ENCODE results near the gene SMS.

The SMS gene

DNA sequence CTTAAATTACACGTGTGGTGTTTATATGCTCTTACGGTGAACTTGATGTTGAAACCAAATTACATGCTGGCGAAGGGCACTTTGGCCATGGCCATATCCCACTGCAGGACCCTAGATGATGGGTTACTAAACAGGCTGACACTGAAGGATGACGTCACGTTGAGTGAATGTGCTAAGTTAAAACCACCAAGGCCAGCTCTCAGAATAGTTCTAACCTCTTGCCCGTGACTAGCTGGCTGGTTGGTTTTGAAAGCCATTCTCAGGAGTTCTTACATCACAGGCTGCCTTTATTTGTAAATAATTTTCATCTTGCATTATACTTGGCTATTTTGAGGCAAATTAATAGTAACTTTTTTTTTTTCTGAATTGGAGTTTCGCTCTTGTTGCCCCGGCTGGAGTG is 50.3 kb downstream of the SMS start:
- H3K27me3 ChIP-seq (ENCODE audit: control insufficient read depth in 5 of 5, insufficient read depth in 4 of 5, low read length in 5 of 5): no peaks in the 10 kb centered on the region
- H3K9ac ChIP-seq (ENCODE audit: low read length in 5 of 5): no peak overlapping the region
- no peak overlapping the region for H3K27ac ChIP-seq (ENCODE audit: low read depth, low read length)
- H3K4me3 ChIP-seq (ENCODE audit: low read depth in 1 of 5, low read length in 5 of 5): no peak overlapping the region
- H3K36me3 ChIP-seq (ENCODE audit: control insufficient read depth in 5 of 5, insufficient read depth in 5 of 5, low read length in 5 of 5): peaks cover 7 to 38% (median 9%) of the 10 kb centered on the region in 5 donors
- H3K4me1 ChIP-seq (ENCODE audit: control insufficient read depth in 5 of 5, insufficient read depth in 5 of 5, low read length in 5 of 5): no peaks in the 10 kb centered on the region
- H3K9me3 ChIP-seq (ENCODE audit: control insufficient read depth in 5 of 5, low read length in 5 of 5): peaks cover 0 to 3% (median 0%) of the 10 kb centered on the region in 5 donors

DNA sequence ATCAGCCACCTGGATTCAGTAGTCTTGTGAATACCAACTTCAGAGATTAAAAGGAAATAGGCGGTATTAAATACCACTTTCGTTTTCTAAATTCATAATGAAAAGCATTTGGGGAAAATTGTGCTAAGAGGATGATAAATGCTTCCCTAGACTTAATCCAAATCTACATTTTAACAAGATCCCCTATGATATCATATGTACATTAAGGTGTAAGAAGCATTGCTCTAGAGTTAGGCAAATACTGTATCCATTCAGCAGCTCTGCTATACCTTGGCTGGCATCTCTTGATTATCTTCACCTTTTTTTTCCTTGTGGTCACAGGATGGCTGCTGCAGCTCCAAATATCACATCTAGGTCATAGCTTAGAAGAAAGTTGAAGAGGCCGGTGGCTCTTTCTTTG is 51.0 kb downstream of the SMS start:
- peaks cover 7 to 35% (median 9%) of the 10 kb centered on the region in 5 donors for H3K36me3 ChIP-seq (ENCODE audit: control insufficient read depth in 5 of 5, insufficient read depth in 5 of 5, low read length in 5 of 5)
- no peak overlapping the region for H3K4me3 ChIP-seq (ENCODE audit: low read depth in 1 of 5, low read length in 5 of 5)
- H3K9ac ChIP-seq (ENCODE audit: low read length in 5 of 5): no peak overlapping the region
- H3K27me3 ChIP-seq (ENCODE audit: control insufficient read depth in 5 of 5, insufficient read depth in 4 of 5, low read length in 5 of 5): no peaks in the 10 kb centered on the region
- H3K27ac ChIP-seq (ENCODE audit: low read depth, low read length): no peak overlapping the region
- peaks cover 0 to 3% (median 0%) of the 10 kb centered on the region in 5 donors for H3K9me3 ChIP-seq (ENCODE audit: control insufficient read depth in 5 of 5, low read length in 5 of 5)
- peaks cover 0 to 2% (median 0%) of the 10 kb centered on the region in 5 donors for H3K4me1 ChIP-seq (ENCODE audit: control insufficient read depth in 5 of 5, insufficient read depth in 5 of 5, low read length in 5 of 5)

DNA sequence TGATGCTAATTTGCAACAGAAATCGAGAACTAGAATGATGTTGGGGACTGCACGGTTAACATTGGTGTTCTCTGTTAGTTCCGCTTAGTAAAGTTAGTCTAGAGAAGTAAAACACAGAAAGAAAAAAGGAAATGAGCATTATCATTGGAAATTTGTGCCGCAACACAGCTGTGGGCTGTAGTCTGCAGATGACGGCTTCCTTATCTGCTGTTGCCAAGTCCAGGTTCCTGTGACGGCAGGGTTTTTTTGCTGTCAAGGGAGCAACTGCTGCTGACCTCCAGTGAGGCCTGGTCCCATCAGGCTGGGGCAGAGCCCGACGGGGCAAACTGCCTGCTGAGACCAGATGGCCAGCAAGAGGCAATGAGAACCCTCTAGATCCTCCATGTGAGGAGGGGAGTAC is 52.8 kb downstream of the SMS start:
- Histone ChIP-seq H3K4me1 (ENCODE audit: control insufficient read depth in 5 of 5, insufficient read depth in 5 of 5, low read length in 5 of 5) (peaks cover 0 to 2% (median 0%) of the 10 kb centered on the region in 5 donors), H3K9ac (ENCODE audit: low read length in 5 of 5) (no peak overlapping the region), H3K9me3 (ENCODE audit: control insufficient read depth in 5 of 5, low read length in 5 of 5) (peaks cover 0 to 3% (median 0%) of the 10 kb centered on the region in 5 donors), H3K27me3 (ENCODE audit: control insufficient read depth in 5 of 5, insufficient read depth in 4 of 5, low read length in 5 of 5) (no peaks in the 10 kb centered on the region), H3K27ac (ENCODE audit: low read depth, low read length) (no peak overlapping the region), H3K36me3 (ENCODE audit: control insufficient read depth in 5 of 5, insufficient read depth in 5 of 5, low read length in 5 of 5) (peaks cover 7 to 27% (median 9%) of the 10 kb centered on the region in 5 donors), H3K4me3 (ENCODE audit: low read depth in 1 of 5, low read length in 5 of 5) (no peak overlapping the region)

DNA sequence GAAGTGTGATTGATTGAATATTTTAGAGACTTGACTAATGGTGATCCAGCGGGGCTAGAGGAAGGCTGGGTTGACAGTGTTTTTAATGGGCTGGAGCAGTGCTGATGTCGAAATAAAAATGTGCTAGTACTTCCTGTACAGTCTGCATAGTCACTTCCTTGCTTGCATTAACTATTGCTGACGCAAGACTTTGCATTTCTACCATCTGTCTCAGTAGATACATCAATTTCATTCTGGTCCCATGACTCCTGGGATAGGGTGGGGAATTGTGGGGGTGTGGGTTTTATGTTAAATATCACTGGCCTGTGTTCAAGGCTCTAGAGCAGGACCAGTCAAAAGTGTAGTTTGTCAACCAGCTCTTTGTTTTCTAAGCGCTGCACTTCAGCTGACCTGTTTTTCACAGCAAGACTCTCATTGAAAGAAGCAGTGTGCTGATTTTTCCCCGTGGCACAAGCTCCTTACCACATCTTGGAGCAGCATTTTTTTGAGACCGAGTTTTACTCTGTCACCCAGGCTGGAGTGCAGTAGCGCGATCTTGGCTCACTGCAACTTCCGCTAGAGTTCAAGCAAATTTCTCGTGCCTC is 56.5 kb downstream of the SMS start:
- no peaks in the 10 kb centered on the region for H3K27me3 ChIP-seq (ENCODE audit: control insufficient read depth in 5 of 5, insufficient read depth in 4 of 5, low read length in 5 of 5)
- peaks cover 2 to 11% (median 5%) of the 10 kb centered on the region in 5 donors for H3K36me3 ChIP-seq (ENCODE audit: control insufficient read depth in 5 of 5, insufficient read depth in 5 of 5, low read length in 5 of 5)
- no peak overlapping the region for H3K27ac ChIP-seq (ENCODE audit: low read depth, low read length)
- no peak overlapping the region for H3K4me3 ChIP-seq (ENCODE audit: low read depth in 1 of 5, low read length in 5 of 5)
- H3K9me3 ChIP-seq (ENCODE audit: control insufficient read depth in 5 of 5, low read length in 5 of 5): no peaks in the 10 kb centered on the region
- peaks cover 0 to 2% (median 0%) of the 10 kb centered on the region in 5 donors for H3K4me1 ChIP-seq (ENCODE audit: control insufficient read depth in 5 of 5, insufficient read depth in 5 of 5, low read length in 5 of 5)
- H3K9ac ChIP-seq (ENCODE audit: low read length in 5 of 5): no peak overlapping the region

DNA sequence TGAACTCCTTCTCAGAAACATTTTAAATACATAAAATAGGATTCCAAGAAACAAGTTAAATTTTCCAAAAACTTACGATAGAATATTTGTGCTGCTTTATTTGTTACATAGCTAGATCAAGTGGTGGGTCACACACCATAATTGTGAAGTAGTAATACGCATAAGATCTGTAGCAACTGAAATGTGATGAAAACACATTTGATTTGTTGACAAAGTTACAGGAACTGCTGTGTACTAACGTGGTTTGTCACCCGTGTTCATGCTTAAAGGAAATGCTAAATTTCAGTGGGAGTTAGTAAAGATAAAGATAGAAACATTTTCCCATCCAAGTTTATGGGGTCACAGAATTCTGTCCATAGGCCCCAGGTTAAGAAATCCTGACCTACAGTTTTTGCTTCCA is 57.5 kb downstream of the SMS start:
- Histone ChIP-seq H3K4me3 (ENCODE audit: low read depth in 1 of 5, low read length in 5 of 5) (no peak overlapping the region), H3K4me1 (ENCODE audit: control insufficient read depth in 5 of 5, insufficient read depth in 5 of 5, low read length in 5 of 5) (peaks cover 0 to 2% (median 0%) of the 10 kb centered on the region in 5 donors), H3K36me3 (ENCODE audit: control insufficient read depth in 5 of 5, insufficient read depth in 5 of 5, low read length in 5 of 5) (peaks cover 0 to 7% (median 2%) of the 10 kb centered on the region in 5 donors), H3K27me3 (ENCODE audit: control insufficient read depth in 5 of 5, insufficient read depth in 4 of 5, low read length in 5 of 5) (no peaks in the 10 kb centered on the region), H3K9ac (ENCODE audit: low read length in 5 of 5) (no peak overlapping the region), H3K9me3 (ENCODE audit: control insufficient read depth in 5 of 5, low read length in 5 of 5) (no peaks in the 10 kb centered on the region), H3K27ac (ENCODE audit: low read depth, low read length) (no peak overlapping the region)

DNA sequence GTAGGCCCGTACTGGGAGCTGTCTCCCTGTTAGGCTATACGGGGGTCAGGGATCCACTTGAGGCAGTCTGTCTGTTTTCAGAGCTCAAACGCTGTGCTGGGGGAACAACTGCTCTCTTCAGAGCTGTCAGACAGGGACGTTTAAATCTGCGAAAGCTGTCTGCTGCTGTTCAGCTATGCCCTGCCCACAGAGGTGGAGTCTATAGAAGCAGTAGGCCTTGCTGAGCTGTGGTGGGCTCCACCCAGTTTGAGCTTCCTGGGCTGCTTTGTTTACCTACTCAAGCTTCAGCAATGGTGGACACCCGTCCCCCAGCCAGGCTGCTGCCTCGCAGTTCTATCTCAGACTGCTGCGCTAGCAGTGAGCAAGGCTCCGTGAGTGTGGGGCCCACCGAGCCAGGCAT is 64.4 kb downstream of the SMS start:
- Histone ChIP-seq H3K27ac (ENCODE audit: low read depth, low read length) (no peak overlapping the region), H3K4me3 (ENCODE audit: low read depth in 1 of 5, low read length in 5 of 5) (no peak overlapping the region), H3K36me3 (ENCODE audit: control insufficient read depth in 5 of 5, insufficient read depth in 5 of 5, low read length in 5 of 5) (no peaks in the 10 kb centered on the region), H3K27me3 (ENCODE audit: control insufficient read depth in 5 of 5, insufficient read depth in 4 of 5, low read length in 5 of 5) (peaks cover 0 to 4% (median 0%) of the 10 kb centered on the region in 5 donors), H3K9me3 (ENCODE audit: control insufficient read depth in 5 of 5, low read length in 5 of 5) (peaks cover 0 to 7% (median 0%) of the 10 kb centered on the region in 5 donors), H3K9ac (ENCODE audit: low read length in 5 of 5) (no peak overlapping the region), H3K4me1 (ENCODE audit: control insufficient read depth in 5 of 5, insufficient read depth in 5 of 5, low read length in 5 of 5) (no peaks in the 10 kb centered on the region)

DNA sequence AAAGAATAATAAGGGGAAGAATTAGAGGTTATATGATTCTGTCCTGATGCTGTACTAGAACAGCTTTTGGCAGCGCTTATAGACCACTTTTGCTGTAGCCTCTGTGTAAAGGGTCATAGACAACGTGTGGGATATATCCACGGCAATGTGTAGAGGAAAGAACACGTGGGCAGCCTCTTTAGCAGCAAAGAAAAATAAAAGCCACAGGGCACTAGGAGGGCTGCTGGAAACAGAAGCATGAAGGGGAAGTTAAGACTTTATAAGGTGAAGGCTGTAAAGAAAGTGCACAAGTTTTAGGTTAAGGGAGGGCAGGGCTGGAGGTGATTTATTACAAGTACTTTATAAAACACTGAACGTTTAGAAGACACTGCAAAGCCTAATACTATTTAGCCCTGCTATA is 71.5 kb downstream of the SMS start:
- no peaks in the 10 kb centered on the region for H3K4me1 ChIP-seq (ENCODE audit: control insufficient read depth in 5 of 5, insufficient read depth in 5 of 5, low read length in 5 of 5)
- peaks cover 0 to 9% (median 0%) of the 10 kb centered on the region in 5 donors for H3K9me3 ChIP-seq (ENCODE audit: control insufficient read depth in 5 of 5, low read length in 5 of 5)
- H3K27me3 ChIP-seq (ENCODE audit: control insufficient read depth in 5 of 5, insufficient read depth in 4 of 5, low read length in 5 of 5): no peaks in the 10 kb centered on the region
- H3K27ac ChIP-seq (ENCODE audit: low read depth, low read length): no peak overlapping the region
- no peak overlapping the region for H3K9ac ChIP-seq (ENCODE audit: low read length in 5 of 5)
- H3K4me3 ChIP-seq (ENCODE audit: low read depth in 1 of 5, low read length in 5 of 5): no peak overlapping the region
- H3K36me3 ChIP-seq (ENCODE audit: control insufficient read depth in 5 of 5, insufficient read depth in 5 of 5, low read length in 5 of 5): no peaks in the 10 kb centered on the region

DNA sequence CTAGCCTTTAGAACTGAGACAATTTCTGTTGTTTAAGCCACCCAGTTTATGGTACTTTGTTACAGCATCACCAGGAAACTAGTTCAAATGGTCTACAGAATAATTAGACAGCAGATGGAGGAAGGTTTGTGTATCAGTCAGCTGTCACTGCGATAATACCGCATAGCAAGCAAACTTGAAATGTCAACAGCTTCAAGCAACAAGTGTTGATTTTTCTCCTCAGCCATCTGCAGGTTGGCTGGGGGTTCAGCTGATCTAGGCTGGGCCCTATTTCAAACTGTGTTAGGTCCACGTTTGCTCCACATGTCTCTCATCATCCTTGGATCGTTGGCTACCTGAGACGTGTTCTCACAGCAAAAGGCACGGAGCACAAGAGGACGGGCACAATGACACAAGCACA is 72.4 kb downstream of the SMS start:
- H3K4me3 ChIP-seq (ENCODE audit: low read depth in 1 of 5, low read length in 5 of 5): no peak overlapping the region
- H3K9ac ChIP-seq (ENCODE audit: low read length in 5 of 5): no peak overlapping the region
- H3K9me3 ChIP-seq (ENCODE audit: control insufficient read depth in 5 of 5, low read length in 5 of 5): peaks cover 0 to 9% (median 0%) of the 10 kb centered on the region in 5 donors
- H3K36me3 ChIP-seq (ENCODE audit: control insufficient read depth in 5 of 5, insufficient read depth in 5 of 5, low read length in 5 of 5): no peaks in the 10 kb centered on the region
- no peak overlapping the region for H3K27ac ChIP-seq (ENCODE audit: low read depth, low read length)
- no peaks in the 10 kb centered on the region for H3K4me1 ChIP-seq (ENCODE audit: control insufficient read depth in 5 of 5, insufficient read depth in 5 of 5, low read length in 5 of 5)
- no peaks in the 10 kb centered on the region for H3K27me3 ChIP-seq (ENCODE audit: control insufficient read depth in 5 of 5, insufficient read depth in 4 of 5, low read length in 5 of 5)

DNA sequence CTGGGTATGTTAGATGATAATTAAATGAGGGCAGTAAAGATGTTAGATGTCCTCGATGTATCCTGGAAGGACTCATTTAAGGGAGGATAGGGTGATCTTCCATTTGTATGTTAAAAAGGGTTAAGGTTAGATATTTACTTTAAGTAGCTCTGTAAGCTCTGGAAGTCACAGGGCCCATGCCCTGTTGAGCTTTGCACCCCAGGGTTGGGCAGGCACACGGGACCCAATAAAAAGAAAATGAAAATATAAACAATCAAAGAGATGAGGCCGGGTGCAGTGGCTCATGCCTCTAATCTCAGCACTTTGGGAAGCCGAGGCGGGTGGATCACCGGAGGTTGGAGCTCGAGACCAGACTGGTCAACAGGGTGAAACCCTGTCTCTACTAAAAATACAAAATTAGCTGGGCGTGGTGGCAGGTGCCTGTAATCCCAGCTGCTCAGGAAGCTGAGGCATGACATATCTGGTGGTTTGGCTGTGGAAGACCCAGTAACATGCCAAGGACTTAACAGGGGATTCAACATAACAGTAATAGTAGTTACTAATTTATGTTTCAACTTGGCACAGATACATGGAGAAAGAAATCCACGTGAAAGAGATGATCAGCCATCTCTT is 74.7 kb downstream of the SMS start:
- Histone ChIP-seq H3K4me1 (ENCODE audit: control insufficient read depth in 5 of 5, insufficient read depth in 5 of 5, low read length in 5 of 5) (no peaks in the 10 kb centered on the region), H3K9ac (ENCODE audit: low read length in 5 of 5) (no peak overlapping the region), H3K36me3 (ENCODE audit: control insufficient read depth in 5 of 5, insufficient read depth in 5 of 5, low read length in 5 of 5) (no peaks in the 10 kb centered on the region), H3K27ac (ENCODE audit: low read depth, low read length) (no peak overlapping the region), H3K4me3 (ENCODE audit: low read depth in 1 of 5, low read length in 5 of 5) (no peak overlapping the region), H3K9me3 (ENCODE audit: control insufficient read depth in 5 of 5, low read length in 5 of 5) (no peaks in the 10 kb centered on the region), H3K27me3 (ENCODE audit: control insufficient read depth in 5 of 5, insufficient read depth in 4 of 5, low read length in 5 of 5) (peaks cover 0 to 8% (median 3%) of the 10 kb centered on the region in 5 donors)

DNA sequence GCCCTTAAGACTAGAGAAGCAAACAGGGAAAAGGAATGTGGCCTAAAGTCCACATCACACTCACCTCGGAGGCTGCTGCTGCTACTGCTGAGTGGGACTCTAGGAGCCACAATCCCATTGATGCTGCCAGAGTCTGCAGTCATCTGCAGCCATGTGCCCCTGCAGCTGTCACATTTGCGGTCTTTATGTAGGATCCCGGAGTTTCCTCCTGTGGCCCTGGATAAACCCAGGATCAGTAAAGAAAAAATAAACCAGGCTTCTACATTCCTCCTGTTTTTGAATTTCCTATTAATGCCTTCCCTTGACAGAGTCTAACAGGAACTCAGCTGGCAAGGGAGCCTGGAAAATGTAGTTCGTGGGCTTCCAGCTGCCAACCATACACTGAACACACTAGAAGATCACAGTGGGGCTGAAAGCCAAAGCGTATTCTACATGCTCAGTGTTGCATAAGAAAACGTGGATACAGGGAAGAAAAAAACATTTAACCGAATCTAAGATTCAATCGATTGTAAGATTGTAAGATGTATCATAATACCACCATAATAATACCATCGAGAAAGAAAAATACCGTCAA is 81.3 kb downstream of the SMS start:
- Histone ChIP-seq H3K4me3 (ENCODE audit: low read depth in 1 of 5, low read length in 5 of 5) (no peak overlapping the region), H3K9me3 (ENCODE audit: control insufficient read depth in 5 of 5, low read length in 5 of 5) (peaks cover 0 to 2% (median 0%) of the 10 kb centered on the region in 5 donors), H3K4me1 (ENCODE audit: control insufficient read depth in 5 of 5, insufficient read depth in 5 of 5, low read length in 5 of 5) (no peaks in the 10 kb centered on the region), H3K27ac (ENCODE audit: low read depth, low read length) (no peak overlapping the region), H3K27me3 (ENCODE audit: control insufficient read depth in 5 of 5, insufficient read depth in 4 of 5, low read length in 5 of 5) (peaks cover 0 to 10% (median 5%) of the 10 kb centered on the region in 5 donors), H3K36me3 (ENCODE audit: control insufficient read depth in 5 of 5, insufficient read depth in 5 of 5, low read length in 5 of 5) (no peaks in the 10 kb centered on the region), H3K9ac (ENCODE audit: low read length in 5 of 5) (no peak overlapping the region)

Measured in subcutaneous abdominal adipose tissue (tissue), 5 donors.